Stimulated activated CD8-positive, alpha-beta memory T cell treated with anti-CD3 and anti-CD28 coated beads, Interleukin-4, amount 100 ng/mL, for 1 hour (primary cell): ENCODE data around the gene TSHZ2.
A peak's percentile ranks its signal among the peaks of the same experiment; 100 is the strongest.
"Not testable (repeated sequence)": the region's sequence is repeated elsewhere in the genome, so short reads cannot be mapped to it uniquely, and the experiment has no call there.

Experiments
- DNase-seq, 2 donors: peaks; one replicate each; pipeline ENCODE4 v3.0.0-alpha.2; 2020; ENCODE audit warnings: low read depth in 2 of 2, low spot score in 1 of 2

The TSHZ2 gene

GRCh38 chr20:53399592-53400335 lies 427.6 kb downstream of the TSHZ2 start:
- DNase-seq: no peak

DNA sequence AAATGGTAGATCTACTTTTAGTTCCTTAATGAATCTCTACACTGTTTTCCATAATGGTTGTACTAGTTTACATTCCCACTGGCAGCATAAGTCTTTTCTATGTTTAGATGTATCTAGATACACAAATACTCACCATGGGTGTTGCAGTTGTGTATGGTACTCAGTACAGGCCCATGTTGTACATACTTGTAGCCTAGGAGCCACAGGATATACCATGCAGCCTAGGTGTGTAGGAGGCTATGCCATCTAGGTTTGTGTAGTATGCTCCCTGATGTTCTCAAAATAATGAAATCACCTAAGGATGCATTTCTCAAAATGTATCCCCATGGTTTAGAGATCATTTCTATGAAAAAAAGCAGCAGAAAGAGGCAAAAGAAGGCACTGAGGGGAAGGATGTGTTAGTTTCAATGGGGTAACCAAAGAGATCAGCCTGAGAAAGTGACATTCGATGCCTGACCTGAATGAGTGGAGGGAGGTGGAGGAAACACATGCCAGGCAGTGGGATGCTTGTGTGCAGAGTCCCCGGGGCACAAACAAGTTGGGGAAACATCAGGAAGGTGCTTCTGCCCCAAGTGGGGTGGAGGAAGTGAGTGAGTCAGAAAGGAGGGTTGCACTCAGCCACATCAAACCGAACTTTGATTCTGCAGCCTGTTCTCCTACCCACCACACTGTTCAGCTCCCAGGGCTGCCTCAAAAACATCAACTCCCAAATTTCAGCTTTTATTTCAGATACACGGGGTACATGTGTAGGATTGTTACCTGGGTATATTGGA lies 430.3 kb downstream of the TSHZ2 start:
- DNase-seq: no peak

DNA sequence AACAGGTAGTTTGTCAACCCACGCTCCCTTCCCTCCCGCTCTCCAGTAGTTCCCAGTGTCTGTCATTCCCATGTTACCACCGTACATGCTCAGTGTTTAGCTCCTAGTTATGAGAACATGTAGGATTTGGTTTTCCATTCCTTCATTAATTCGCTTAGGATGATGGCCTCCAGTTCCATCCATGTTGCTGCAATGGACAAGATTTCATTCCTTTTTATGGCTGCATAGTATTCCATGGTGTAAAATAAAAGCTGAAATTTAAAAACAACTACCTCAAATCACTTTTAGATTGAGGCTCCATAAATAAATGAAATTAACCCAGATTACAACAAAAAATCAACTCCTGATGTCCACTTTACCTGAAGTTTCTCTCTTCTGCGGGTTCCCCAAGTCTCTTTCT lies 430.9 kb downstream of the TSHZ2 start:
- DNase-seq: no peak

DNA sequence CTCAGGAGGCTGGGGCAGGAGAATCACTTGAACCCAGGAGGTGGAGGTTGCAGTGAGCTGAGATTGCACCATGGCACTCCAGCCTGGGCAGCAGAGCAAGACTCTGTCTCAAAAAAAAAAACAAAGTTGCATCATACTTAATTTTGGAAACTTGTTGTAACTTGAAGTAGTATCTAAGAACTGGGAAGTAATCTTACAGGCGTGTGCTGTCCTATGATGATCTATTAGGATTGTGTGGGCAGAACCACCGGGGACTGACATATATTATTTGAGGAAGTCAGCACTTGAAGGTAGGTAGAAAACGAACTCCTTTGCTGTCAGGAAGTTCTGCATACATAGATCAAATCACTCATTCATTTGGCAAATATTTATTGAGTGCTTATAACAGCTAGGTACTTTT lies 433.0 kb downstream of the TSHZ2 start:
- no peak for DNase-seq

- no peak for DNase-seq
Observed at GRCh38 chr20:53406580-53406979, 434.4 kb downstream of the TSHZ2 start.

GRCh38 chr20:53408691-53409446 lies 436.7 kb downstream of the TSHZ2 start:
- DNase-seq: no peak

GRCh38 chr20:53409447-53409717 lies 437.2 kb downstream of the TSHZ2 start:
- no peak for DNase-seq

DNA sequence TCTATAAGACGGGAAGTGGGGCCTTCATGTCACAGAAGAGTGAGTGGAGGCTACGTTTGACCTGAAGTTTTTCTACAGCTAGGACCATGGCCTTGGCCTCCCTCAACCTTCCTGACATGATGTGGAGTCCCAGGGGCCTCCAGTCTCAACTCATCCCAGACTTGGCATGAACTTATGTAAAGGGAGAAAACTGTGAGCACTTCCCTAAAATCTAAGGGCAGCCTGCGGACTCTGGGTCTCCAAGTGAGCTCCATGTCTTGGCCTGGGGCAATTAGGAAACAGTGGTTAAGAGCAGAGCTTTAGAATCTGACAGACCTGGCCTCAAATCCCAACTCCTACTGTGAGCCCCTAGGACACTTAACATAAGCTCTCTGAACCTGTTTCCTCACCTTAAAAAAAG lies 439.0 kb downstream of the TSHZ2 start:
- DNase-seq: no peak

GRCh38 chr20:53411891-53412290 lies 439.7 kb downstream of the TSHZ2 start:
- DNase-seq: no peak

DNA sequence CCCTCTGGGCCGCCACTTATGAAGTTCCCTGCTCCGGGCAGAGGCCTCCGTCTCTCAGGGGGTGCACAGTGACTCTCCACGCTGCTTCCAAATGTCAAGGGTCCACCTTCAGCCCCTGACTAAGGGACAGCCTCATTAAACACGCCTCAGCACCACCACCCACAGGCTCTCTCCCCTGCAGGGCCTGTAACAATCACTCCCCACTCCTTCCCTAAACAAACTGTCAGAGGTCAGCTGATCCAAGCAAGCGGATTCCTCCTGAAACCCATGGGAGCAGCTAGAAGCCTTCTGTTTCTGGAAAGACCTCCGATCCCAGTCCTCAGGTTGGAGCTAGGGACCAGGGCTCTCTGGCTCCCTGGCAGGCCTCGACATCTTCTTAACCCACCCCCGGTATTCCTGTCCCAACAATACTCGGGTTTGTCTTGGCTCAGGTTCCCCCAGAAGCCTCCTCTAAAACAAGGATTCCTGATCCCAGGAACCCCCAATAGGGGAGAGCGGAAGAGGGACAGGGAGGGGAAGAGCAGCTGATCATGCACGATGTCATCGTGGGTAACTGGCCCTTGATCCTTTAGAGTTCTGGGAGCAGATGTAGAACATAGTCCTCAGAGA lies 440.5 kb downstream of the TSHZ2 start:
- no peak for DNase-seq

DNA sequence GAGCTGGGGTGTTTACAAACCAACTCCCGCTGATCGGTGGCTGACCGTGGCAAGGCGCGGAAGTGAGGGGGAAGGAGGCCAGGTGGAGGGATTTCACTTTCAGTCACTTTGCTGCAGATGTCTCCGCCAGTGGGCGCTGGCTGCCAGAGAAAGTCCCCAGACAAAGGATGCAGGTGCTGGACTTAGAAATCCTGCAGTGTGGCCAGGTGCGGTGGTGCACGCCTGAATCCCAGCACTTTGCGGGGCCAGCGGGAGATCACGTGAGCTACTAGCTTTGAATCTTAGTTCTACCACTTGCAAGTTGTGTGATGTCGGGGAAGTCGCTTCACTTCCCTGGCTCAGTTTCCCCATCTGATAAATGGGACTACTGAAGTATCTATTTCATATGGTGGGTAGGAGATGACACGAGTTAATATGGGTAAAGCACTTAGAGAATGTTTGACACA lies 441.1 kb downstream of the TSHZ2 start:
- peak in 1 of 2 donors; percentile 8 for DNase-seq

DNA sequence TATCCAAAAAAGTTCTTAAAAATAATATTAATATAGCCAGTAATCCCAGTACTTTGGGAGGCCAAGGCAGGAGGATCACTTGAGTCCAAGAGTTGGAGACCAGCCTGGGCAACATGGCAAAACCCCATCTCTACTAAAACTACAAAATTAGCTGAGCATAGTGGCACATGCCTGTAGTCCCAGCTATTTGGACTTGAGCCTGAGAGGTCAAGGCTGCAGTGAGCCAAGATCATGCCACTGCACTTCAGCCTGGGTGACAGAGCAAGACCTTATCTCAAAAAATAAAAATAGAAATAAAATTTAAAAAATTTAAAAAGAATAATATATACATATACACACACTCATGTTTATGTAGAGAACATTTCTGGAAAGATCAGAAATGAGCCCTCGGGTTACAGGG lies 441.7 kb downstream of the TSHZ2 start:
- DNase-seq: not testable (repeated sequence)

GRCh38 chr20:53419693-53420460 lies 447.7 kb downstream of the TSHZ2 start:
- DNase-seq: no peak

DNA sequence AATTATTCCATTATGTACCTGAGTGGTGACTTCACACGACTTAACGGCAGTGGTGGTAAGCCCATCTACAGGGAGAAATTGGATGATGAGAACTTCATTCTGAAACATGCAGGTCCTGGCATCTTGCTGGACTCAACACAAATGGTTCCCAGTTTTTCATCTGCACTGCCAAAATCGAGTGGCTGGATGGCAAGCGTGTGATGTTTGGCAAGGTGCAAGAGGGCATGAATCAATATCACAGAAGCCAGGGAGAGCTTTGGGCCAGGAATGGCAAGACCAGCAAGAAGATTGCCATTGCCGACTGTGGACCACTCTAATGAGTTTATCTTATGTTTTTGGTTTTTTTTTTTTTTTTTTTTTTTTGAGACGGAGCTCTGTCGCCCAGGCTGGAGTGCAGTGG lies 449.2 kb downstream of the TSHZ2 start:
- DNase-seq: no peak

DNA sequence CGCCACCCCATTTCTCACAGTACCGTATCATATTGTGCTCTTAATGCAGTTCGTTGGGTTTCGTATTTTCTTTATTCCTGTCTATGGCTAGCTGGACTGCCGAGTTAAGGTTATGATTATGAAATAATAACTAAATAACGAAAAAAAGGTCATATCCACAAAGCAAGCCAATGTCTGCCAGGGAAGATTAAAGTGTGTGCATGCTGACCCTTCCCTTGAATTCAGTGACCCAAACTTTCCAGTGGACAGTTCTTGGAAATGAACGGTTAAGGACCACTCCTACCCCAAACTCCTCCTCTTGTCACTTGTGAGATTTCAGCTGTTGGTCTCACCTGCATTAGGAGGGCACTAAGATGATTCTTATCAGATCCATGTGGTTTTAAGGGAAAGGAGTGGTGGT lies 449.9 kb downstream of the TSHZ2 start:
- no peak for DNase-seq

GRCh38 chr20:53423587-53424146 lies 451.5 kb downstream of the TSHZ2 start:
- no peak for DNase-seq

- DNase-seq: no peak
Observed at GRCh38 chr20:53425481-53425880, 453.3 kb downstream of the TSHZ2 start.

- no peak for DNase-seq
Observed at GRCh38 chr20:53425941-53426340, 453.8 kb downstream of the TSHZ2 start.

GRCh38 chr20:53426766-53427312 lies 454.7 kb downstream of the TSHZ2 start:
- no peak for DNase-seq

- DNase-seq: no peak
Observed at GRCh38 chr20:53427951-53428350, 455.8 kb downstream of the TSHZ2 start.
